ENCODE results near the gene AP3S2. TPM values are rescaled to one million over a fixed set of nuclear protein-coding genes. Genes with fewer than 3 reads are reported as not detected.

AP3S2 gene
- total RNA-seq, 1 donor from 2014 or later = 32.2 TPM

DNA sequence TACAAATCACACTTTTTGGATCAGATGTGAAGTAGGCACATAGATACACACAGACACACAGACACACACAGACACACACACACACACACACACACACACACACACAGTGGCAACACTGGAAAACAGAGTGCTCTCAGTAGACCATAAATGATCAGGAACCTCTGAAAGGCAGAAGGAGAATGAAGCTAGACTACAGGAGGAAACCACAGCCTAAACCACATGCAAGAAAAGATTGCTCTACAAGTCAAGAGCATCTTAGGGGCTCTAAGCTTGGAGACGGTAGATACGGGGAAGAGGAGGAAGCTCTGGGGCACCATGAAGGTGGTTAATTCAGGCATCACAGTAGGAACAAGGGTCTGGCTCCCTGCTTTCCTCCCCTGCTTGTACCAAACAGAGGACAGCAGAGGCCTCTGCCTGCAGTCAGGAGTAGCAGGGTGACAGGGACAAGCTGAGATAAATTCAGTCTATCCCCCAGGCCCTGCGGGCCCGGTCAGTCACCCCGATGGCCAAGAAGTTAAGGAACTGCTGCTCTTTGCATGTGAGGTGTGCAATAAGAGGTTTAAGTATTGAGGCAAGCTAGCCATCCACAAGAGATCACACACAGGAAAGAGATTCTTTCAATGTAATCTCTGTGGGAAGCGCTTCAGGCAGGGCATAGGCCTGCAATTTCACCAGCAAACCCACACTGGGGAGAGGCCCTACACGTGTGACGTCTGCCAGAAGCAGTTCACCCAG is 42.4 kb upstream of the AP3S2 start:
- TF ChIP-seq, protein P1, sequence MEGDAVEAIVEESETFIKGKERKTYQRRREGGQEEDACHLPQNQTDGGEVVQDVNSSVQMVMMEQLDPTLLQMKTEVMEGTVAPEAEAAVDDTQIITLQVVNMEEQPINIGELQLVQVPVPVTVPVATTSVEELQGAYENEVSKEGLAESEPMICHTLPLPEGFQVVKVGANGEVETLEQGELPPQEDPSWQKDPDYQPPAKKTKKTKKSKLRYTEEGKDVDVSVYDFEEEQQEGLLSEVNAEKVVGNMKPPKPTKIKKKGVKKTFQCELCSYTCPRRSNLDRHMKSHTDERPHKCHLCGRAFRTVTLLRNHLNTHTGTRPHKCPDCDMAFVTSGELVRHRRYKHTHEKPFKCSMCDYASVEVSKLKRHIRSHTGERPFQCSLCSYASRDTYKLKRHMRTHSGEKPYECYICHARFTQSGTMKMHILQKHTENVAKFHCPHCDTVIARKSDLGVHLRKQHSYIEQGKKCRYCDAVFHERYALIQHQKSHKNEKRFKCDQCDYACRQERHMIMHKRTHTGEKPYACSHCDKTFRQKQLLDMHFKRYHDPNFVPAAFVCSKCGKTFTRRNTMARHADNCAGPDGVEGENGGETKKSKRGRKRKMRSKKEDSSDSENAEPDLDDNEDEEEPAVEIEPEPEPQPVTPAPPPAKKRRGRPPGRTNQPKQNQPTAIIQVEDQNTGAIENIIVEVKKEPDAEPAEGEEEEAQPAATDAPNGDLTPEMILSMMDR (conservative IDR thresholded peaks at IDR 0.05) = no peak
- Mint-ChIP-seq H3K27ac (no peak overlapping the region), H3K4me1 (ENCODE audit: unreplicated experiment) (no peaks in the 10 kb centered on the region), H3K36me3 (no peaks in the 10 kb centered on the region), H3K4me3 (no peak overlapping the region), H3K27me3 (no peaks in the 10 kb centered on the region), H3K9me3 (peaks cover 3% of the 10 kb centered on the region)
- DNase-seq (ENCODE audit: extremely low spot score, unreplicated experiment) = no peak

DNA sequence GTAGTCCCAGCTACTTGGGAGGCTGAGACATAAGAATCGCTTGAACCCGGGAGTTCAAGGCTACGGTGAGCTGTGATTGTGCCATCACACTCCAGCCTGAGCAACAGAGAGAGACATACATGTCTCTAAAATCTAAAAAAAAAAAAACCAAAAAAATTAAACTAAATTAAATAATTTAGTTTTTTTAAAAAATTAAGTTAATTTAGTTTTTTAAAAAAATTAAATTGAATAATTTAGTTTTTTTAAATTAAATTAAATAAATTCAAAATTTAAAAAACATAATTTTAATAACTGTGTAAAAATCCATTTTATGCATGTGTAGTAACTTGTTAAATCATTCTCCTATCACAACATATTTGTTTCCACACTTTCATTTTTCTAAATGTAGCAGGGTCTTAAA is 39.1 kb upstream of the AP3S2 start:
- no peak overlapping the region for H3K27ac Mint-ChIP-seq
- DNase-seq (ENCODE audit: extremely low spot score, unreplicated experiment) = no peak
- TF ChIP-seq, protein P1 (conservative IDR thresholded peaks at IDR 0.05) = no peak
- H3K27me3 Mint-ChIP-seq = no peaks in the 10 kb centered on the region
- no peaks in the 10 kb centered on the region for H3K4me1 Mint-ChIP-seq (ENCODE audit: unreplicated experiment)
- H3K4me3 Mint-ChIP-seq = no peak overlapping the region
- peaks cover under 1% of the 10 kb centered on the region for H3K9me3 Mint-ChIP-seq
- H3K36me3 Mint-ChIP-seq = no peaks in the 10 kb centered on the region

DNA sequence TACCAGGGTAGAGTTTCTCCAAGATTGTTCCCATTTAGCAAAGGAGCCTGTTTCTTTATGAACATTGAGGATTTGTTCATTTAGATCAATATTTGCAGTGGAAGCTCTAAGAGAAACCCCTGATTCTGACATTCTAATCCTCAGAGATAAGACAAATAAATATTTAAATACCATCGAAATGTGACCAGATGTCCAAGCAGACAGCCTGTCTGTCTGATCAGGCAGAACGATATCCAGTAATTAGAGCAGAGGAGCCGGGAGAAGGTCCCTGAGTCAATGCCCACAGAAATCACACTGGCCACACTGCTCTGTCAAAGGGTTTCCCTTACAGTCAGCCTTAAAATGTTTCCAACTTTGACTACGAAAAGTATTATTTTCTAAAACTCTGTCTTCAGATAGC is 34.6 kb upstream of the AP3S2 start:
- H3K9me3 Mint-ChIP-seq = no peaks in the 10 kb centered on the region
- DNase-seq (ENCODE audit: extremely low spot score, unreplicated experiment) = no peak
- no peaks in the 10 kb centered on the region for H3K36me3 Mint-ChIP-seq
- H3K27me3 Mint-ChIP-seq = no peaks in the 10 kb centered on the region
- H3K27ac Mint-ChIP-seq = no peak overlapping the region
- H3K4me1 Mint-ChIP-seq (ENCODE audit: unreplicated experiment) = no peaks in the 10 kb centered on the region
- no peak overlapping the region for H3K4me3 Mint-ChIP-seq
- TF ChIP-seq, protein P1 (conservative IDR thresholded peaks at IDR 0.05) = no peak

DNA sequence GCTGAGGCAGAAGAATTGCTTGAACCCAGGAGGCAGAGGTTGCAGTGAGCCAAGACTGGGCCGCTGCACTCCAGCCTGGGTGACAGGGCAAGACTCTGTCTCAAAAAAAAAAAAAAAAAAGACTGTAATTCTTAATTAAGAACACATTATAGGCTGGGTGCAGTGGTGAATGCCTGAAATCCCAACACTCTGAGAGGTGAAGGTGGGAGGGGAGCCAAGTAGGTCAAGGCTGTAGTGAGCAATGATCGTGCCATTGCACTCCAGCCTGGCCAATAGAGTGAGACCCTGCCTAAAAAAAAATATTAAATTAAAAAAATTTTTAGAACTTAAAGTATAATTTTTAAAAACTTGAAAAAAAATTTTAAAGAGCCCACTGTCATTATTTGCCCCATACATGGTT is 32.4 kb upstream of the AP3S2 start:
- H3K27ac Mint-ChIP-seq = no peak overlapping the region
- no peaks in the 10 kb centered on the region for H3K4me1 Mint-ChIP-seq (ENCODE audit: unreplicated experiment)
- H3K9me3 Mint-ChIP-seq = no peaks in the 10 kb centered on the region
- H3K27me3 Mint-ChIP-seq = no peaks in the 10 kb centered on the region
- H3K36me3 Mint-ChIP-seq = no peaks in the 10 kb centered on the region
- TF ChIP-seq, protein P1 (conservative IDR thresholded peaks at IDR 0.05) = no peak
- DNase-seq (ENCODE audit: extremely low spot score, unreplicated experiment) = no peak
- H3K4me3 Mint-ChIP-seq = no peak overlapping the region

DNA sequence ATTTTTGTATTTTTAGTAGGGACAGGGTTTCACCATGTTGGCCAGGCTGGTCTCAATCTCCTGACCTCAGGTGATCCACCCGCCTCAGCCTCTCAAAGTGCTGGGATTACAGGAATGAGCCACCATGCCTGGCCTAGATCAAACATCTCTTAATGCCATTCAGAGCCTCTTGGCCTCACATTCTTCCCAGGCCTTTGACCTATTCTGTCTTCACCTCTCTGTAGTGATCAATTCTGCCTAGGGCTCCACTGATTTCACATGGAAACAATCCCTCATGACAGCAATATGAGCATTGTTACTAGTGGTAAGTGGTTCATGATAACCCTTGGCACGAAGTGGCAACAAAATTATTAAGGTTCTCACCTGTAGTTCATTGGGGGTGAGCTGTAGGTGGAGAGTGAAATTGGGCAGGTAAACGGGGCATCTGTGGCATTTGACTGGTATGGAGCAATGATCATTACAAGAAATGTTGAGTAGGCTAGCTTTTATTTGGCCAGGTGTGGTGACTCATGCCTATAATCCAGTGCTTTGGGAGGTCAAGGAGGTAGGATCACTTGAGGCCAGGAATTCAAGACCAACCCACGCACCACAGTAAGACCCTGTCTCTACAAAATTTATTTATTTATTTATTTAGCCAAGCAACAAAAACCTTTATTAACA is 23.8 kb upstream of the AP3S2 start:
- no peak overlapping the region for H3K27ac Mint-ChIP-seq
- no peaks in the 10 kb centered on the region for H3K27me3 Mint-ChIP-seq
- peaks cover 4% of the 10 kb centered on the region for H3K4me1 Mint-ChIP-seq (ENCODE audit: unreplicated experiment)
- peaks cover 3% of the 10 kb centered on the region for H3K36me3 Mint-ChIP-seq
- TF ChIP-seq, protein P1 (conservative IDR thresholded peaks at IDR 0.05) = no peak
- no peak overlapping the region for H3K4me3 Mint-ChIP-seq
- H3K9me3 Mint-ChIP-seq = no peaks in the 10 kb centered on the region
- DNase-seq (ENCODE audit: extremely low spot score, unreplicated experiment) = no peak

Measured in type B pancreatic cell (in vitro differentiated cells).